Measurements from ENCODE around the gene PLEKHA7.
A peak's percentile ranks its signal among the peaks of the same experiment; 100 is the strongest.
"Not testable (repeated sequence)": the region's sequence is repeated elsewhere in the genome, so short reads cannot be mapped to it uniquely, and the experiment has no call there.

The PLEKHA7 gene

DNA sequence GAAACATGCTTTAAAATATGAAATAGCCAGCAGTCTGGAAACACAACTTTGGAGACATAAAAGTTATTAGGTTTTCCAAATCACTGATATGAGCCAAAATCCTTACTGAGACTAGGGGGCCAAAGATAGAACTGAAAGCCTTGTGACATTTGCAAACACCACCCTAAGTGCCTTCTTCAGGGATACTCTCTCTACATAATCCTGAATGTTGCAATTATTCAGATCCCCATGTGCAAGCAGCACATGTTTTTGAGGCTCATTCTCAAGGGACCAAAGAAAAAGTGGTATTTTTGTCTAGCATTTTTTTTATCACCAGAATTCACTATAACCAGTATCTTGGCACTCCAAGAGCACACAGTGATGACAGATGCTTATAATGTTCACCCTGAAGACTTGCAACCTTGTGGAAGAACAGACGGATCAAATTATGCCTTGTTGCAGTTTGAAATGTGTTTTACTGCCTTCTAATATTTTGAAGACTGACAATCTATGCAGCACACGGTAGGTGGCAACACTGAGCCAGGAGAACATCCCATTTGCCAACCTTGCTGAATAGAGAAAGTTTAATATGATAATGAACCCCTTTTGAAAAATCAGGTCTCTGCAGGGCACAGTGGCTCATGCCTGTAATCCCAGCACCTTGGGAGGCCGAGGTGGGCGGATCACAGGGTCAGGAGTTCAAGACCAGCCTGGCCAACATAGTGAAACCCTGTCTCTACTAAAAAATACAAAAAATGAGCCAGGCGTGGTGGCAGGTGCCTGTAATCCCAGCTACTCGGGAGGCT, 78.5 kb downstream of the PLEKHA7 start:
- DNase-seq: no peak

DNA sequence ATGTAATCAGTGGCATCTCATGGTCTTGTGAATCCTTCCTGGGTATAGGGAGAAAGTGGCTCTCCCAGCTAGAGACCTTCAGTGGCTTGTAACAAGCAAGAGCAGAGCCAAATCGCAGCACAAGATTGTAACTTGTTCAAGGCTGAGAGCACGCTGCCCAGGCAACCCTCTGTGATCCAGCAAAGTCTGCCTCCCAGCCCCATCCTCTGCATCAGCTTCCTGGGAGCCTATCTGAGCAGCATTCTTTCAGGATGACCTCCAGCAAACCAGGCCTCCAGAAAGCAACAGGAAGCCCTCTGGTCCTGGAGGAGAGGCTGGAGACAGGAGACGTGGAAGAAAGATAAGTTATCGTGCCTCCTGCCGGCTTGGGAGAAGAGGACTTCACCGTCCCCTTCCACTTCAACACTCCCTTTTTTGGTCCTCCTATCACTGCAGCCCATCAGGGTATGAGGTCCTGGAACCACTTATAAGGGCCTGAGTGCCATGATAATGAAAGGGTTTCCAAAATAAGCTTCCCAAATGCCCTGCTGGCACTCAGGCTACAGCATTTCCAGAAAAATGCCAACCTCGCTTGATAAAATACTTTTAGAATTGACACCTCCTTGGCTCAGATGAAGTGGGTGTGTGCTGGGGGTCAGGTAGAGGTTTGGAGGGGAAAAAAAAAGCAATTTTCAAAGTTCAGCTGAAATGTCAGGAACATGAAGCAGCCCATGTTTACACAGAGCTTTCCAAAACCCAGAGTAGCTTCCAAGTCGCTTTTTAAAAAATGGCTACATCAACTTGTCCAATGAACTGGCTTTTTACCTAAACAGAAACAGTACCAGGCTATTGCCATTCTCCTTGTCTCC, 80.2 kb downstream of the PLEKHA7 start:
- DNase-seq: no peak

DNA sequence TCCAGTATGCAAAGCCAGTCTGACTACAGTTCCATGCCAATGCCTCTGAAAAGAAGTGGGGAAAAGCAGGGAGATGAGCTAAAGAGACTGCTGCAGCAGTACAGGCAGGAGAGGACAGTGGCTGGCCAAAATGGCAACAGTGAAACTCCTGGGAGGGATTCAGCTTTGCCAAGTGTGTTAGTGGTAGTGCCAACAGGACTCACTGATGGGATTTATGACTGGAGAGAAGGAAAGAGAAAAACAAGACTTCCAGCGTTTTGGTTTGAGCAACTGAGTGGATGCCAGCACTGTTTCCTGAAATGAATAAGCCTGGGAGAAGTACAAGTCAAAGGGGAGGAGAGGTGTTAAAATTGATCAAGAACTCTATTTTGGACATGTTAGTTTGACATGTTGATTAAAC, 80.9 kb downstream of the PLEKHA7 start:
- no peak for DNase-seq

DNA sequence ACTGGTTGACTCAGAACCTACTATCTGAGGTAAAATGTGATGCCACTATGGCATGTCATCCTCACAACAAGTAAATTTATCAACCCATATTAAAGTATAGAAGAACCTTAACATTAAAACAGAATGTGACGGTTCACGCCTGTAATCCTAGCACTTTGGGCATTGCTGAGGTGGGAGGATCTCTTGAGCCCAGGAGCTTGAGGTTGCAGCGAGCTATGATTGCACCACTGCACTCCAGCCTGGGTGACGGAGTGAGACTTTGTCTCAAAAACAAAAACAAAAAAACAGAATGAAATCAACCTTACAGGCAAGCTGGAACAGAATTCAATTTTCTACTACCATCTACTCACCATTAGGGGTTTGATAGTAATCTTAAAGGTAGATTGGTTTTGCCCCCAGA, 86.2 kb downstream of the PLEKHA7 start:
- DNase-seq: no peak

DNA sequence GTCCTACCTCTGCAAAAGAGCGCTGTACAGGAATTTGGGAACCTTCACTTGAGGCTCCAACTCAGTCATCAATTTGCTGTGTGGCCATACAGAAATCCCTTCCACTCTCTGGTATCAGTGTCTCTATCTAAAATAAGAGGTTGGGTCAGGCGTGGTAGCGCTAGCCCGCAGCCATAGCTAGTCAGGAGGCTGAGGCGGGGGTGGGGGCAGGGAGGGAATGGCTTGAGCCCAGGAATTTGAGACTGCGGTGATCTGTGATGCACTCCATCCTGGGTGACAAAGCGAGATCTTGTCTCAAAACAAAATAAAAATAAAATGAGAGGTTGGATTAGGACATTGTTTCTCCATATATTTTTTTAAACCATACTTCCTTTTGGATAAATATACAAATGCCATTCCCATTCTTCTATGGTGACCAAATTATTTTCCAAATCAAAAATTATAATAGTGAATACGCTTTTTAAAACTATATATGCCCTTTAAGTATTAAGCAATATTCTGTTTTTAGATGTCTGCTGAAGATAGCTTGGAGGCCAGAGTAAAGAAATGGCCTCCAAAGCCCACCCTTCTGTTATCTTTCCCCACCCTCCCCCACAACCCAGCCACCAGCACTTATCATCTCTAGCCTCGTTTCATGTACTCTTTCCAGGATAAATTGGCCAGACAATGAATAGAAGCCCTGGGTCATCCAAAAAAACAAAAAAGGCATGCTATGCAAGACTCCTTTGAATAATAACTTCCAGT, 87.2 kb downstream of the PLEKHA7 start:
- DNase-seq: no peak

DNA sequence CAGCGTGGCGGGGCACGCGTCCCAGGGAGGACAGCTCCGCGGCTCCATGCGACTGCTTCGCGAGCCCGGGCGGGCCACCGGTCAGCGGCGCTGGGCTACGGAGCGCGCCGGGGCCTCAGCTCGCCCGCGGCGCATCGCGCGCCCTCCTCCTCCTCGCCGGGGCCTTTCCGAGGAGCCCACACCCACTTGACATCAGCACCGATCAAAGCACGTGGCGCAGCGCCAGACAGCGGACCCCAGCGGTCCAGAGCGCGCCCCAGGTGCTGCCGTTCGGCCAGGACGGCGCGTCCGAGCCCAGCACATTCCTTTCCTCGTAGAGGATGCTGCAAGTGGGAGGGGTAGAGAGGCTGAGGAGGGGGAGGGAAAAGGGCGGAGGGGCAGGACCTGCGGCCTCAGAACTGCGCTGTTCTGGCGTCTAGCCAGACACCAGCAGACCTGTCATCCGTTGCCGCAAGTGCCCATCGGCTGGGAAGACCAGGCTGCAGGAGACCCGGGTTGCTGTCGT, 88.6 kb downstream of the PLEKHA7 start:
- peak; percentile 68 for DNase-seq

DNA sequence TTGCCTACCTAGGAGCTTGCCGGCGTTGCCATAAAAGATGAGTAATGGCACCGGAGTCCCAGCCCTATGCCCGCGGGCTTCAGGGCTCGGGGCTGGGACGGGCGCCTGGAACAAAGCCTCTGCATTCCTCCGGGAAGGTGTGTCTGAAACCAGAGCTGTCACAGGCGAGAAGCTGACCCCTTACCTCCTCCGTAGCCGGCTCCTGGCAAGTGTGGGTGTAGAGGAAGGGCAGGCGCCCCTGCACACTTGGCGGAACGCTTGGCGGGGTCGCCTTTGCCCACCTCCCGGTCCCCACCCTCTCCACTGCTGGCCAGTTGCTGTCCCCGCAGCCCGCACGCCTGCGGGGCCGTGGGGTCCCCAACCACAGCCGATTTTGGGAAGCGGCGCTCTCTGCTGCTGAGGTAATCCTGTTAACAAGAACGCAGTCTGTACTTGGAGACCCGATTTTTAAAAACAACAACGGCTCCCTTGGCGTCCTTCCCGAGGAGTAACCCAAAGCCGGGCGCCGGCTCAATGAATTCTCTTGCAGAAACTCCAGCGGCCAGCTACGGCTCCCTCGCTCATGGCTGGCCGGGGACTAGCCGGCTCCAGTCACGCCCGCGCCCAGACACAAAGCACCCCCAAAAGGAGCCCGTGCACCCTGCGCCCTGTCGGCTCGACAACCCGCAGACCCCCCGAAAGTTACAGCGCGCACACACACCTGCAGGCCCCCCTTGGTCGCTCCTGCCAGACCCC, 89.2 kb downstream of the PLEKHA7 start:
- peak; percentile 84 for DNase-seq

DNA sequence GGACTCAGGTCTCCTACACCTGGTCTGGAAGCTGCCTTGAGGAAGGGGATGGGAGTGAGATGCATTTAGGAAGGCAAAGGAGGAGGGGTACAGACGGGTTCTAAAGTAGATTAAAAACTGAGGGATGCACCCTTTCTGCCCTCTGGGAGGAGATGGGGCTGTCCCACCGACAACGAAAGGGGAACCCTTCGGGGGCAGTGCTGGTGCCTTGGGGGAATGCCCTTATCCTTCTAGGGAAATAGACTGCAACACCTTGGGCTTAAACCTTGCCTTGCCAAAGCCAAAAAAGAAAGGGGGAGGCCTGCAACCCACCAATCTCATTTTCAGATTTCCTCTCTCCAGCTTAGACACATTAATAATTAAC, 89.8 kb downstream of the PLEKHA7 start:
- no peak for DNase-seq

DNA sequence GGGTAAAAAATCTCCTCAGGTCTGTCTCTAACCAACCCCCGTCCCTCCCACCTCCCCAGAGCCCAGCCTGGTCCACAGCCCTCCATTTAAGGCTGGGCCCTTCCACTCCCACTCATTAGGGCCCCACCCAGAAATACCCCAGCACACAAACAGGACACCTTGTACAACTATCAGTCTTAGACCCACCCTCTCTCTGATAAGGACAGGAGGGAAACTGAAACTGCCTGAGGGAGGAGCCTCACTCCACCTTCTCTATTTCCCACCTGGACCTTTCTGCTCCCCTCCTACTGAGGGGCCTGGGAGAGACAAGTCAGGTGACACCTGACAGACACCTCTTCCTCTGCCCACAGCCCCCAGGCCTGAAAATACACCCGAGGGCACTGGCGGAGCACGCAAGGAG, 90.2 kb downstream of the PLEKHA7 start:
- no peak for DNase-seq

DNA sequence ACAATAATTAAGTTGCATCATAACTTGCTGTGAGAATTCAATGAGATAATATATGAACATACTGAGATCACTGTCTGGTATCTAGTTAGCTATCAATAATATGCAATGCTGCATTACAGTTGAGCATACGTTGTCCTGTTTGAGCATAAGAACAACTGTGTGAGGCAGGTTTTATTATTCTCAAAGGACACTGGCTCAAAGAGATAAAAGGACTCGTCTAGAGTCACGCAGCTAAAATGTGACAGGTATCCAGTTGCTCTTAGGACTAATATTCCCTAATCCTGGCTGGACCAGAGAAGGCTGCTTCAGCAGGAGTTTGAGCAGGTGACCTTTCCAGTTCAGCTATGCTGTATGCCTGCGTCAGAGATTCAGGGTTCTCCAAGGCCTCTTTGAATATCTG, 92.5 kb downstream of the PLEKHA7 start:
- DNase-seq: no peak

DNA sequence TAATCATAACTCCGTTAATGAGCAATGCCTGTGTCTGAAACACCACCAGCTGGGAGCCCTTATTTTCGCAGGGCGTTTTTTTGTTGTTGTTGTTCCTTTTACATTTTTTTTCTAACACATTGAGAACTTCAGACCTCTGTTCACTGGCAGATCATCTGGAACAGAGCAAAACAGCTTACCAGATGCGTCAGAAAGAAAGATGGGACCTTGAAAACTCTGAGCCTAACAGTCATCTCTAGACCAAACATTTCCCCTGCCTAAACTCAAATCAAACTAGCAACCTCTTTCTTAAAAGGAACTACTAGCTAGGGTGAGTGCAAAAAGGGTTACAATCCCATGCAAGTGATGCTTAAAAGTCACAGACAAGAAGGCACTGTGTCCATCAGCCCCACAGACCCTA, 93.2 kb downstream of the PLEKHA7 start:
- DNase-seq: no peak

DNA sequence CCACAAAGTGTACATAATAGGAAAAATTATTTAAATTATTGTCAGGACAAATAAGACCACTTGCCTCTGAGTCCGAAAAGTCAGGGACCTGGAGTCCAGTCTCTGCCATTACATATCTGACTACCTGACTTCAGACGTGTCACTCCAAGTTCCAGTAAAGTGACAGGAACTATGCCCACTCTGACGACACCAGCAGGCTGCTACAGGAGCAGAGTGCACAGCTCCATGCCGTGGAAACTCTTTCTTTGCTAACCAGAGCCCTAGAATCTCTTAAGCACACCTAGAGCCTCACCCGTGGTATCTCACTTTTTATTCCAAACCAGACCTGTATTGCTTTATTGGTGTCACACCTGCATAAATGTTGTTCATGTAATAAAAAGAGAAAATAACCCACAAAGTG, 93.7 kb downstream of the PLEKHA7 start:
- no peak for DNase-seq

DNA sequence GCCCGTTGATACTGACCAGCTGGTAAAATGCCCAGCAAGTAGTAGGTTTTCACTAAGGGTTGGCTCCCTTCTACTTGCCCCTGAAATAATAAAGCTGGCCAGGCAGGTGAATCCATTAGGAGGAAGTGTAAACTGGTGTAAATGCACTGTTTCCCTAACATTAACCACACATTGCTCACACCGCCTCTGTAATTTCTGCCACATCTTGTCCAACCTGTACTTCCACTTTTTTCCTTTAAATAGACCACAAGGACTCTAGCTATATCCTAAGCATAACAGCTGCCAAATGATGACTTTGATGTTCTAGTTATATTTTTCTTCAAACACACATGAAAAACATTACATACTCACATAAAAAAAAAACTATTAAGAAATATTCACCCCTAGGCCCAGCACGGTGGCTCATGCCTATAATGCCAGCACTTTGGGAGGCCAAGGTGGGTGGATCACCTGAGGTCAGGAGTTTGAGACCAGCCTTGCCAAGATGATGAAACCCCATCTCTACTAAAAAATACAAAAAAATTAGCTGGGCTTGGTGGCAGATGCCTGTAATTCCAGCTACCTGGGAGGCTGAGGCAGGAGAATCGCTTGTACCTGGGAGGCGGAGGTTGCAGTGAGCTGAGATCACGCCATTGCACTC, 95.6 kb downstream of the PLEKHA7 start:
- not testable (repeated sequence) for DNase-seq

DNA sequence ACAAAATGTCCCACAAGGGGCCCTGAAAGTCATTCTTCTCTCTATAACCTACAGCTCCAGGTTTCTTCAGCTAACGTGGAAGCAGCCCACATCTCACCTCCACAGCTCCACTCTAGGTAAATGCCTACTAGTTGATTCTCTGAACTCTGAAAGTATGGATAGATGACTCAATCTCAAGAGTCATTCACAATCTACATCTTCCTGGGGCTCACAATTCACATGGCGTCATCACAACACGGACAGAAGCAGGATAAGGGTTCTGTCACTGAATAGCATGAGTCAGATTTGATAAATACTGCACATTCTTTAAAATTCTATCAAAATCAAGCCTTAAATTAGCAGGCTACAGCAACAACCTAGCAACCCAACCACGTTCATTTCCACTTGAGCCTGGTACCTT, 96.3 kb downstream of the PLEKHA7 start:
- no peak for DNase-seq

DNA sequence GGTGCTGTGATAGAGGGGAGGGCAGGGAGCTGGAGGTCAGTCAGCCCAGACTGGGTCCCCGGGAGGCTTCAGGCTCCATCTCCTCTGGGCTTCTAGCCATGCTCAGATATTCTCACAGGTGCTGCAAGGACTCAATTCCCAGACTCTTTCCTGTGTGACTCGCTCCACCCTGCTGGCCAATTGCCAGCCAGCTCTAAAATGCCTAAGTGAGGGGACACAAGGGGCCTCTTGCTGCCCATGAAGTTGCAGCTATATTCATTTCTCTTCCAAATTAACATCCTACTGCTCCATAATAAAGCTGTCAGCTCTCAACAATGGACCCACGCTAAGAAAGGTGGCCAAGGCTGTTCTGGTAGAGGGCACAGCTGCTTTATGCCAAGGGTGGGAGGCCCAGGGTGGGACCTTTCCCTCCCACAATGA, 101.5 kb downstream of the PLEKHA7 start:
- no peak for DNase-seq

DNA sequence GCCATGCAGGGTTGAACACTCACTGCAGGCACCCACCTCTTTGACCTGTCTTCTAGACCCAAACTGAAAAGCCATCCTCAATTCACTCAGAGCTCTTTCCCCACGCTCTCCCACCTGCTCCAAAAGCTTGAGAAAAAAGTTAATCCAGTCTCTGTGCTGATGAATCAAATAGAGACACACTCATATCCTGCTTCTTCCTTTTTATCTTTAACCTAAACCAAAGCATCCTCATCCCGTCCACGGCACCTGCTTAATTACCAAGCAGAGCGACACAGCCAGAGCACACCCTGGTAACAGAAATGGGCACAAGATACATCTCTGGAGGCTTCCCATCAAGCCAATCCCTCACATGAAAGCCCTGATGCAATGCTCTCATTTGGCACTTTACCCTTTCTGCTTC, 102.6 kb downstream of the PLEKHA7 start:
- DNase-seq: no peak

DNA sequence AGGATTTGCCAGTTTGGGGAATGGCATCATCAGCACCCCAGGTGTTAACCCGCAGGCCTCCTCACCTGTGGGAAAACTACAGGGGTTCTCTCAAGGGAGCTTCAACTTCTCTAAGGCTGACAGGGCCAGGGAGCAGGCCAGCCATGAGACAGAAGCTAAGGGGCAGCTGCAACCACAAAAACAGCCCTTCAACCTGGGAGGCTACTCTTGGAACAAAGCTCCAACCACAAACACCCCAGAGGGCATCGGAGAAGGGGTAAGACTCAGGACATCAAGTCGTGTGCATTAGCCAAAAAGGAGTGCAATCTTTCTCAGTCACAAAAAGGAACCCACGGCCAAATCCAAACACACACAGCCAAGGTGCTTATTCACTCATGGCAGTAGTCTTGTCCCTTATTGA, 103.0 kb downstream of the PLEKHA7 start:
- DNase-seq: no peak

DNA sequence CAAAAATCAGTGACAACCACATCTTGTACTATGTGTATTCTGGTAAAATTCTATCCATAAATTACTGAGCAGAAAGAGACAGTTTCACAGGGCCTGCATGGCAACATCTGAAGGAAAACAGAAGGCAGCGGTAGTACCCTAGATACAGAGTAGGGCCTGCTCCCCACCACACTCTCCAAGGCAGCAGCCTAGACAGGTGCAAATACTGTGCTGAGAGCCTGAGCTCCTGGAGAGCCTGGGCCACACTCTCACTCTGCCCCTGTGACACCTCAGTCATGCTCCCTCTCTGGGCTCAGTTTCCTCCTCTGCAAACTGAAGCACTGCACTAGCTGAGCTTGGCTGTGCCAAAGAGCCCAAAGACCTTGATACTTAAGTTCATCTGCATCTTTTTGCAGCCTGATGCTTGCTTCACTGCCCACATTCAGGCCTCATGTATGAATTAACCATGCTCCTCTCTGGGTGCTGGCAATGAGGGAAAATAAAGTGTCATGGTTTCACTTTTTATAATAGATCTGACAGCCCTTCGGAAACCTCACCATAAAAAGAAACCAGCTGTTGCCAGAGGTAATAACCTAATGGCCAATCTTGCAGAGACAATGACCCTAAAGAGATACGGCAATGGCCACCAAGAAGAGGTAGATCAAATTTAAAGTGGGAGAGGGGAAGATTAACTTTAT, 104.7 kb downstream of the PLEKHA7 start:
- no peak for DNase-seq

DNA sequence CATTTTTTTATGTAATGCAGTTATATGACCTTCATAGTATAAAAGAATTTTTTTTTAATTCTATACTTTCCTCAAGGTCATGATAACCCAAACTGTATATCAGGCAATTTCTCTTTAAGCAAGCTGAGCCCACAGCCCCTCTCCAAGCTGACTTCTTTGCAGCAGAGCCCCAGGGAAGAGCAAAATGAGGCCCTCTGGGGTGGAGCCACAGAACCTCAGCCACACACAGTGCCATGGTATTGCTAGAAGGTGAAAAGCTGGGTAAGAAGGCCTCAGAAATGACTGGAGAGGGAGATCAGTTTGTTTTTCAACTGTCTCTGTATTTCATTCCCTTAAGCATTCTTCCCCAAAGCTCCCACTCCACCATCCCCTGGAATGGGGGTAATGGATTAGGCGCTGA, 108.8 kb downstream of the PLEKHA7 start:
- no peak for DNase-seq

DNA sequence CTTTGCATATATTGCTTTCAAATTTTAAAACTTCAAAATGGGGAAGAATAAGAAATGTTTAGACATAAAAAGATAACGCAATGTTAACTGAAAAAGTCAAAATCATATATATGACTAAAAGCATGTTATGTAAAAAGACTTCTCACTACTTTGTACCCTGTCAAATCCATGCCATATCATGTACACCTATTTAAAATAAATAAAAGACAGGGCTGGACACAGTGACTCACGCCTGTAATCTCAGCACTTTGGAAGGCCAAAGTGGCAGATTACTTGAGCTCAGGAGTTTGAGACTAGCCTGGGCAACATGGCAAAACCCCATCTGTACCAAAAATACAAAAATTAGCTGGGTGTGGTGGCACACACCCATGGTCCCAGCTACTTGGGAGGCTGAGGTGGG, 109.5 kb downstream of the PLEKHA7 start:
- not testable (repeated sequence) for DNase-seq

DNA sequence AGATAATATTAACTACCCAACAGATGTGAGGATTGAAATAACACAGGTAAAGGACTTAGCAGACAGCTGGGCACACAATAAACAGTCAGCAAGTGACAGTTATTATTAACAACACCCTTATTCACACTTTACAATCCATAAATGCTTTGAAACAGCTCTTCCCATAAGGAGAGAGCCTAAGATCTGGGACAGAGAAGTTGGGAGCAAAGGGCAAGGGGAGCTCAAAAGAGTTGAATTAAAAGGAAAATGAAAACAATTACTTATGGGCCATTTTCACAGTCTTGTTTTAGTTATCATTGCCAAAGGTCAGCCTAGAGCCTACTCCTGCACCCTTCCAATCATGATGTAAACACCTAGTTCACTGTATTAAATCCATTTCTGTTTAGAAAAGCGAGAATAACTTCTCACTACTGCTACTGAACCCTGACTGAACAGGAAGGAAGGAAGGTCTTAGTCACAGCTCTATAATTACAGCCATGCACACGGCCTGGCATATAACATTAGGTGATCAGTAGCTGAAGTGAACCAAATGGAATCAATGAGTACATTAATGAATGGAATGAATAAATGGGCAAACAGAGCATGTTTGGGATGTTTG, 111.3 kb downstream of the PLEKHA7 start:
- DNase-seq: no peak

Data from left hindlimb (tissue), 1 donor.